CD14-positive monocyte (primary cell): ENCODE measurements around the gene RANBP3. TPM values are rescaled to one million over a fixed set of nuclear protein-coding genes. Genes with fewer than 3 reads are reported as not detected.

ENCODE experiments used
- DNase-seq, 3 donors: peaks; one replicate each; pipeline ENCODE4 v3.0.0-alpha.2; 2011 to 2022
- H2AFZ ChIP-seq: 2 replicates; pipeline ENCODE4 v1.6.0; 2012; ENCODE audit warnings: mild to moderate bottlenecking, low read depth, low read length, inconsistent platforms; ENCODE audit not compliant: insufficient read depth, poor library complexity, severe bottlenecking
- H3K27ac ChIP-seq, 2 donors: 1 replicate in 1 of 2; 2 replicates in 1 of 2; pipeline ENCODE4 v1.5.1; 2012 to 2013; ENCODE audit warnings: low read length in 2 of 2, control low read depth in 1 of 2, inconsistent platforms in 1 of 2, low read depth in 1 of 2, mild to moderate bottlenecking in 1 of 2
- H3K27me3 ChIP-seq, 2 donors: one replicate each; pipeline versions ENCODE4 v1.6.0 to v1.6.1; 2011 to 2013; ENCODE audit warnings: low read length in 2 of 2; ENCODE audit not compliant: control insufficient read depth in 2 of 2, insufficient read depth in 2 of 2
- H3K36me3 ChIP-seq, 2 donors: replicated peaks in 1 of 2; 1 replicate in 1 of 2; 2 replicates in 1 of 2; pipeline versions ENCODE4 v1.5.1 to v1.6.1; 2012 to 2013; ENCODE audit warnings: low read length in 2 of 2, control low read depth in 1 of 2, inconsistent platforms in 1 of 2, mild to moderate bottlenecking in 1 of 2; ENCODE audit not compliant: insufficient read depth in 2 of 2, control insufficient read depth in 1 of 2
- H3K4me1 ChIP-seq, 2 donors: 1 replicate in 1 of 2; 2 replicates in 1 of 2; pipeline versions ENCODE4 v1.5.1 to v1.6.1; 2012 to 2013; ENCODE audit warnings: low read length in 2 of 2, control low read depth in 1 of 2, inconsistent platforms in 1 of 2, mild to moderate bottlenecking in 1 of 2, moderate library complexity in 1 of 2; ENCODE audit not compliant: insufficient read depth in 2 of 2, control insufficient read depth in 1 of 2
- H3K4me2 ChIP-seq: replicated peaks from 2 replicates; pipeline ENCODE3; 2012; ENCODE audit warnings: low read length, moderate library complexity, mild to moderate bottlenecking; ENCODE audit not compliant: poor library complexity, severe bottlenecking; ENCODE audit errors: extremely low read depth
- H3K4me3 ChIP-seq, 3 experiments: fragments of 200-600 bp in 1 of 3; sonication (generic) in 1 of 3; replicated peaks in 1 of 3; 1 replicate in 2 of 3; 2 replicates in 1 of 3; pipeline ENCODE4 v1.5.1; 2011 to 2013; ENCODE audit warnings: low read length in 3 of 3, mild to moderate bottlenecking in 3 of 3, control low read depth in 2 of 3, low read depth in 2 of 3, inconsistent platforms in 1 of 3, moderate library complexity in 1 of 3
- H3K79me2 ChIP-seq: 2 replicates; pipeline ENCODE4 v1.6.0; 2012; ENCODE audit warnings: mild to moderate bottlenecking, control low read depth, inconsistent platforms, low read length, moderate library complexity; ENCODE audit not compliant: insufficient read depth
- H3K9ac ChIP-seq: 2 replicates; pipeline ENCODE4 v1.6.0; 2017; ENCODE audit warnings: low read length, mild to moderate bottlenecking; ENCODE audit not compliant: insufficient read depth, poor library complexity, severe bottlenecking
- H3K9me3 ChIP-seq, 2 donors: replicated peaks in 1 of 2; 1 replicate in 1 of 2; 2 replicates in 1 of 2; pipeline versions ENCODE4 v1.5.1 to v1.6.1; 2012 to 2013; ENCODE audit warnings: low read length in 2 of 2, control low read depth in 1 of 2; ENCODE audit not compliant: control insufficient read depth in 1 of 2, insufficient read depth in 1 of 2
- H4K20me1 ChIP-seq: 2 replicates; pipeline ENCODE4 v1.6.0; 2012; ENCODE audit warnings: mild to moderate bottlenecking, low read length, control low read depth, moderate library complexity; ENCODE audit not compliant: insufficient read depth
- H3K27ac Mint-ChIP-seq, 7 donors: one replicate each; pipeline ENCODE4 v1.8.0; 2020; ENCODE audit warnings: mild to moderate bottlenecking in 7 of 7, mixed read lengths in 7 of 7, moderate library complexity in 6 of 7, inconsistent platforms in 2 of 7
- H3K27me3 Mint-ChIP-seq, 3 donors: one replicate each; pipeline ENCODE4 v1.8.0; 2021 to 2022; ENCODE audit warnings: low read depth in 3 of 3, mild to moderate bottlenecking in 3 of 3, mixed read lengths in 3 of 3, moderate library complexity in 3 of 3, inconsistent platforms in 1 of 3
- H3K36me3 Mint-ChIP-seq, 2 donors: one replicate each; pipeline ENCODE4 v1.8.0; 2020; ENCODE audit warnings: mixed read lengths in 2 of 2, inconsistent platforms in 1 of 2, mild to moderate bottlenecking in 1 of 2
- H3K4me1 Mint-ChIP-seq: one replicate; pipeline ENCODE4 v1.8.0; 2020; ENCODE audit warnings: mild to moderate bottlenecking, mixed read lengths
- H3K4me3 Mint-ChIP-seq, 2 donors: one replicate each; pipeline ENCODE4 v1.8.0; 2020; ENCODE audit warnings: mild to moderate bottlenecking in 2 of 2, mixed read lengths in 2 of 2, moderate library complexity in 1 of 2
- H3K9me3 Mint-ChIP-seq, 7 donors: one replicate each; pipeline ENCODE4 v1.8.0; 2020 to 2022; ENCODE audit warnings: mixed read lengths in 7 of 7, mild to moderate bottlenecking in 6 of 7, moderate library complexity in 6 of 7, inconsistent platforms in 2 of 7
- CTCF ChIP-seq: fragments of 200-600 bp; IDR thresholded peaks from one replicate; pipeline ENCODE4 v1.8.0; 2022; ENCODE audit warnings: antibody characterized with exemption, mild to moderate bottlenecking
- WGBS: methylation state at CpG from one replicate; pipeline ENCODE4 v1.1.5; 2013; ENCODE audit warnings: missing lambda C conversion rate; ENCODE audit not compliant: insufficient coverage; 5-methylcytosine and 5-hydroxymethylcytosine counted together
- intact Hi-C, 2 donors: fragments of 100-400 bp; cut with micrococcal nuclease; formaldehyde crosslinking; loops; one replicate each; pipeline versions ENCODE4 v1.15.0 to v1.15.1; 2023
- polyA plus RNA-seq, 3 donors: library from polyadenylated mRNA; depleted of rRNA in 1 of 3; unstranded in 2 of 3; stranded (reverse) in 1 of 3; fragments of 300-500 nt in 2 of 3; fragments of >200 nt in 1 of 3; fragmentation: Illumina TruSeq in 2 of 3; gene quantifications; 1 replicate in 2 of 3; 2 replicates in 1 of 3; pipeline ENCODE4 v1.2.3, GENCODE V29; 2012 to 2021

The RANBP3 gene
- polyA plus RNA-seq, 3 donors: 4.5 to 49.5 (median 8.1) TPM

- intact Hi-C loops: no loop called here
- H3K4me3 ChIP-seq: no peak overlapping the region
- no peak for DNase-seq
- H3K4me2 ChIP-seq: no peak overlapping the region
- no peak overlapping the region for H3K27ac ChIP-seq
- H3K9me3 ChIP-seq: no peaks in the 10 kb centered on the region
- no peaks in the 10 kb centered on the region for H3K9me3 Mint-ChIP-seq
- no peak overlapping the region for H3K4me3 Mint-ChIP-seq
- peaks cover 95 to 99% of the 10 kb centered on the region in 2 donors for H3K36me3 ChIP-seq
- no peaks in the 10 kb centered on the region for H4K20me1 ChIP-seq
- no peak for TF ChIP-seq CTCF
- no peaks in the 10 kb centered on the region for H3K79me2 ChIP-seq
- H3K4me1 ChIP-seq: no peaks in the 10 kb centered on the region
- H3K36me3 Mint-ChIP-seq: peaks cover 93 to 99% of the 10 kb centered on the region in 2 donors
- no peaks in the 10 kb centered on the region for H3K27me3 Mint-ChIP-seq
- H2AFZ ChIP-seq: no peak overlapping the region
- no peaks in the 10 kb centered on the region for H3K4me1 Mint-ChIP-seq
- H3K27me3 ChIP-seq: no peaks in the 10 kb centered on the region
- H3K27ac Mint-ChIP-seq: peak overlapping the region in 1 of 7 donors; percentile 40
- 88% methylated on average over 8 of the region's 8 CpGs for WGBS
- no peak overlapping the region for H3K9ac ChIP-seq
Measured at GRCh38 chr19:5927441-5927821, 50.5 kb downstream of the RANBP3 start.

GRCh38 chr19:5926641-5927440 is 51.1 kb downstream of the RANBP3 start:
- no peaks in the 10 kb centered on the region for H3K27me3 Mint-ChIP-seq
- peaks cover 94 to 99% of the 10 kb centered on the region in 2 donors for H3K36me3 Mint-ChIP-seq
- H3K79me2 ChIP-seq: no peaks in the 10 kb centered on the region
- H3K4me2 ChIP-seq: no peak overlapping the region
- no peaks in the 10 kb centered on the region for H3K9me3 Mint-ChIP-seq
- no peaks in the 10 kb centered on the region for H3K9me3 ChIP-seq
- no peaks in the 10 kb centered on the region for H3K27me3 ChIP-seq
- peaks cover 95 to 100% of the 10 kb centered on the region in 2 donors for H3K36me3 ChIP-seq
- TF ChIP-seq CTCF: no peak
- H3K4me1 ChIP-seq: no peaks in the 10 kb centered on the region
- no peaks in the 10 kb centered on the region for H3K4me1 Mint-ChIP-seq
- no peak overlapping the region for H2AFZ ChIP-seq
- H3K9ac ChIP-seq: no peak overlapping the region
- intact Hi-C loops: no loop called here
- no peaks in the 10 kb centered on the region for H4K20me1 ChIP-seq
- H3K4me3 Mint-ChIP-seq: no peak overlapping the region
- 100% methylated on average over 10 of the region's 14 CpGs for WGBS
- peak overlapping the region in 3 of 7 donors; percentile 10 to 55 (median 38) for H3K27ac Mint-ChIP-seq
- H3K27ac ChIP-seq: no peak overlapping the region
- no peak for DNase-seq
- H3K4me3 ChIP-seq: no peak overlapping the region
